SU-DHL-6 (cell line): ENCODE data around the gene MTPN.

Experiments
- H2AFZ ChIP-seq: fragments of 200-600 bp; sonication (generic); 2 replicates; pipeline ENCODE4 v1.6.1; 2014; ENCODE audit warnings: low read depth, mild to moderate bottlenecking, moderate library complexity, mixed read lengths, antibody characterized with exemption, low read length; ENCODE audit not compliant: severe bottlenecking
- H3F3A ChIP-seq: fragments of 200-600 bp; shearing (Covaris generic); 2 replicates; pipeline ENCODE4 v1.6.0; 2016; ENCODE audit warnings: antibody characterized with exemption, mild to moderate bottlenecking; ENCODE audit not compliant: insufficient read depth
- H3K27ac ChIP-seq: fragments of 200-600 bp; sonication (generic); 2 replicates; pipeline ENCODE4 v1.5.1; 2016; ENCODE audit warnings: low read depth, mild to moderate bottlenecking, low read length, moderate library complexity, mixed read lengths
- H3K27me3 ChIP-seq: fragments of 200-600 bp; sonication (generic), shearing (Covaris generic); 2 replicates; pipeline ENCODE4 v1.6.0; 2014; ENCODE audit warnings: mild to moderate bottlenecking, low read length
- H3K36me3 ChIP-seq: fragments of 200-600 bp; sonication (generic); 2 replicates; pipeline ENCODE4 v1.6.1; 2014; ENCODE audit warnings: mild to moderate bottlenecking, low read length, mixed read lengths
- H3K4me2 ChIP-seq: fragments of 300-600, 200-600 bp; shearing (Covaris generic), sonication (generic); 2 replicates; pipeline ENCODE4 v1.6.0; 2014; ENCODE audit warnings: low read length, low read depth, mild to moderate bottlenecking; ENCODE audit not compliant: poor library complexity, severe bottlenecking
- H3K4me3 ChIP-seq: fragments of 200-600 bp; sonication (generic); 2 replicates; pipeline ENCODE4 v1.5.1; 2014; ENCODE audit warnings: antibody characterized with exemption, low read length, mild to moderate bottlenecking, mixed read lengths; ENCODE audit not compliant: insufficient read depth, poor library complexity, severe bottlenecking
- H3K79me2 ChIP-seq: fragments of 200-600 bp; sonication (generic); 2 replicates; pipeline ENCODE4 v1.6.1; 2014; ENCODE audit warnings: mild to moderate bottlenecking, low read length, moderate library complexity; ENCODE audit not compliant: insufficient read depth
- H3K9ac ChIP-seq: fragments of 200-600 bp; sonication (generic); 2 replicates; pipeline ENCODE4 v1.7.0; 2014; ENCODE audit warnings: mild to moderate bottlenecking, low read length
- H3K9me2 ChIP-seq: fragments of 200-600 bp; sonication (generic); replicated peaks from 2 replicates; pipeline ENCODE4 v1.6.1; 2014; ENCODE audit warnings: low read length; ENCODE audit not compliant: insufficient read depth
- H3K9me3 ChIP-seq: fragments of 200-600 bp; sonication (generic); 2 replicates; pipeline ENCODE4 v1.6.1; 2014; ENCODE audit warnings: low read length, mixed read lengths; ENCODE audit not compliant: insufficient read depth
- H4K20me1 ChIP-seq: fragments of 200-600 bp; sonication (generic); 2 replicates; pipeline ENCODE4 v1.6.1; 2014; ENCODE audit warnings: low read depth, mild to moderate bottlenecking, antibody characterized with exemption, low read length, moderate library complexity, mixed read lengths
- EZH2phosphoT487 ChIP-seq: fragments of 200-600 bp; sonication (generic), shearing (Covaris generic); conservative IDR thresholded peaks from 2 replicates; pipeline ENCODE4 v1.6.1; 2018; ENCODE audit warnings: mild to moderate bottlenecking, antibody characterized with exemption, low read length, moderate library complexity, mixed read lengths
- TF ChIP-seq, protein P1 (sequence below): fragments of 200-600 bp; sonication (generic); IDR thresholded peaks from one replicate; pipeline ENCODE4 v1.5.1; 2017; ENCODE audit warnings: antibody characterized with exemption, mild to moderate bottlenecking, low read length, moderate library complexity; ENCODE audit not compliant: insufficient read depth, poor library complexity, severe bottlenecking

Gene MTPN

DNA sequence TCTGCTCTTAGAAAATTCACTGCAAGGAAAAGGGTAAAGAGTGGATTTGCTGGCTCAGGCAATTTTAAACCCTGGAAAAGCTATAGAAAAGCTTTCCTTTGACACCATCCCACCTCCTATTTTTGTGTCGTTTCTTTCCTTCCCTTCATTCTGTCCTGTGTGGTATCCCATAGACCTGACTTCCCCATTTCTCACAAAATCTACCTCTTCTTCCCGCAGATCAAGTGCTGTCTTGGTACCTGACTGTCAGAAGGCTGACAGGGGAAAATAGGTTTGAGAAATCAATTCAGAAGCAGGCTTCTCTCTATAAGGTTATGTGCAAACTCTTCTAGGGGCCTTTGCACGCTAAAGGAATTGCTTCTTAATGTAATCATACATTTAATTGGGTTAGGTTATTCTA lies 98.9 kb downstream of the MTPN start:
- Histone ChIP-seq H3K4me2 (no peak overlapping the region), H4K20me1 (no peaks in the 10 kb centered on the region), H2AFZ (no peak overlapping the region), H3K9me3 (no peaks in the 10 kb centered on the region), H3K4me3 (no peak overlapping the region), H3K79me2 (no peaks in the 10 kb centered on the region), H3K36me3 (no peaks in the 10 kb centered on the region), H3K9me2 (no peaks in the 10 kb centered on the region), H3K9ac (no peak overlapping the region), H3K27me3 (no peaks in the 10 kb centered on the region), H3F3A (no peaks in the 10 kb centered on the region), H3K27ac (no peak overlapping the region)
- TF ChIP-seq EZH2phosphoT487: no peak
- TF ChIP-seq, protein P1, sequence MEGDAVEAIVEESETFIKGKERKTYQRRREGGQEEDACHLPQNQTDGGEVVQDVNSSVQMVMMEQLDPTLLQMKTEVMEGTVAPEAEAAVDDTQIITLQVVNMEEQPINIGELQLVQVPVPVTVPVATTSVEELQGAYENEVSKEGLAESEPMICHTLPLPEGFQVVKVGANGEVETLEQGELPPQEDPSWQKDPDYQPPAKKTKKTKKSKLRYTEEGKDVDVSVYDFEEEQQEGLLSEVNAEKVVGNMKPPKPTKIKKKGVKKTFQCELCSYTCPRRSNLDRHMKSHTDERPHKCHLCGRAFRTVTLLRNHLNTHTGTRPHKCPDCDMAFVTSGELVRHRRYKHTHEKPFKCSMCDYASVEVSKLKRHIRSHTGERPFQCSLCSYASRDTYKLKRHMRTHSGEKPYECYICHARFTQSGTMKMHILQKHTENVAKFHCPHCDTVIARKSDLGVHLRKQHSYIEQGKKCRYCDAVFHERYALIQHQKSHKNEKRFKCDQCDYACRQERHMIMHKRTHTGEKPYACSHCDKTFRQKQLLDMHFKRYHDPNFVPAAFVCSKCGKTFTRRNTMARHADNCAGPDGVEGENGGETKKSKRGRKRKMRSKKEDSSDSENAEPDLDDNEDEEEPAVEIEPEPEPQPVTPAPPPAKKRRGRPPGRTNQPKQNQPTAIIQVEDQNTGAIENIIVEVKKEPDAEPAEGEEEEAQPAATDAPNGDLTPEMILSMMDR: no peak

DNA sequence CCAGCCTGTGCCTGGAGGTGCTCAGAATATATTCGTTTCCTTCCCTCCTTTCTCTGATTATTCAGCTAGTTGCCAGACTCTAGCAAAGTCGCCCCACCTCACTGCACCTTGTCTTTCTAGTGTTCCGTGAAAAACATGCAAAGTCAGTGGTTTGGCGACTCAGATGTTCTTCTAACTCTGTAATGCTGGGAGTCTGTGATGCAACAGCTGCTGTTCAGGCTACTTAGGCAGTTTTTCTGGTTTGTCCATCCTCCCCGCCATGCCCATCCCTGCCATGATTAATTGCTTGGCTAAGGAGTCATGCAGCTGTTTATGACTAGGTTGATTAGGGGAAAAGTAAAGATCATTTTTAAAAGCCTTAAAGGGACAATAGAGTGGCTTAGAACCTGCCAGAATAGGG lies 99.4 kb downstream of the MTPN start:
- no peaks in the 10 kb centered on the region for H3F3A ChIP-seq
- H3K27me3 ChIP-seq: no peaks in the 10 kb centered on the region
- H3K4me2 ChIP-seq: no peak overlapping the region
- no peak overlapping the region for H3K9ac ChIP-seq
- H4K20me1 ChIP-seq: no peaks in the 10 kb centered on the region
- no peaks in the 10 kb centered on the region for H3K79me2 ChIP-seq
- H3K4me3 ChIP-seq: no peak overlapping the region
- no peaks in the 10 kb centered on the region for H3K9me2 ChIP-seq
- no peaks in the 10 kb centered on the region for H3K9me3 ChIP-seq
- no peak for TF ChIP-seq EZH2phosphoT487
- TF ChIP-seq, protein P1: no peak
- H2AFZ ChIP-seq: no peak overlapping the region
- H3K36me3 ChIP-seq: no peaks in the 10 kb centered on the region
- no peak overlapping the region for H3K27ac ChIP-seq
